ENCODE results near the gene RSBN1L.

Gene RSBN1L

DNA sequence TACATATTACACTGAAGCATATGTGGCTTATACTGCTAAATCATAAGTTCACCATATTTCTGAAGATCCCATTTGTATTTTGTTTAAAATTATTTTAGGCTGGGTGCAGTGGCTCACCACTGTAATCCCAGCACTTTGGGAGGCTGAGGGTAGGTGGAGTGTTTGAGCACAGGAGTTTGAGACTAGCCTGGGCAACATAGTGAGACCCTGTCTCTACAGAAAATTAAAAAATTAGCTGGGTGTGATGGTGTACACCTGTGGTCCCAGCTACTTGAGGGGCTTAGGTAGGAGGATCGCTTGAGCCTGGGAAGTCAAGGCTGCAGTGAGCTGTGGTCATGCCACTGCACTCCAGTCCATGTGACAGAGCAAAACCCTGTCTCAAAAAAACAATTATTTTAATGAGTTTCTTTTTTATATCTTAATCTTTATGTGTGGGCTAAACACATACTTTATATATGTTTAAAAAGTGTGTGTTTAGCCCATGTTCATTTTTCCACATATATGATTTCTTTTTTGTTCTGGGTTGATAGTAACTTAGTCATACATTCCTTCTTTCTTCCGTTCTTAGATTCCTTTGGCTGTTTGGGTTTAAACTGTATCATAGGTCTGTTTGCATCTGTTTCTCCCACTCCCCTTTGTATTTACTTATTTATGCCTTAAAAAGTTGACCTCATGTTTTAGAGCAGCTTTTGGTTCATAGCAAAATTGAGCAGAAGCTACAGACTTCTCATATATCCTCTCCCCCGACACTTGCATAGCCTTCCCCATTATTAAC, 33.5 kb downstream of the RSBN1L start:
- DNase-seq, result no peak
- TF ChIP-seq GATA1 (IDR thresholded peaks at IDR 0.05; ENCODE audit: low read depth, low read length), result no peak

DNA sequence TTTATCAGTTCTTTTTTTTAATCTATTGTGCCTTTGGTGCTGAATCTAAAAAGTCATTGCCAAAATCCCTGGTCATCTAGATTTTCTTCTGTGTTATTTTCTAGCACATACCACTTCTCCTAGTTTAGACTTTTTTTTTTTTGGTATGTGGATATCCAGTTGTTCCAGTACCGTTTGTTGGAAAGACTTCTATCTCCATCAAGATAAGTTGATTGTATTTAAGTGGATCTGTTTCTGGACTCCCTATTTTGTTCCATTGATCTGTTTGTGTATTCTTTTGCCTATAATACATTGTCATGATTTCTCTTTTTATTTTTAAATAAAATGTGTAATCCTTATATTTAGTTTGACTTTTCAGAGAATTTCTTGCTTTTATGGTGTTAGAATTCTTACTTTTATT, 35.5 kb downstream of the RSBN1L start:
- no peak for DNase-seq
- TF ChIP-seq GATA1 (IDR thresholded peaks at IDR 0.05; ENCODE audit: low read depth, low read length) (no peak), POLR2A (IDR thresholded peaks at IDR 0.05; ENCODE audit: low read length) (no peak)

DNA sequence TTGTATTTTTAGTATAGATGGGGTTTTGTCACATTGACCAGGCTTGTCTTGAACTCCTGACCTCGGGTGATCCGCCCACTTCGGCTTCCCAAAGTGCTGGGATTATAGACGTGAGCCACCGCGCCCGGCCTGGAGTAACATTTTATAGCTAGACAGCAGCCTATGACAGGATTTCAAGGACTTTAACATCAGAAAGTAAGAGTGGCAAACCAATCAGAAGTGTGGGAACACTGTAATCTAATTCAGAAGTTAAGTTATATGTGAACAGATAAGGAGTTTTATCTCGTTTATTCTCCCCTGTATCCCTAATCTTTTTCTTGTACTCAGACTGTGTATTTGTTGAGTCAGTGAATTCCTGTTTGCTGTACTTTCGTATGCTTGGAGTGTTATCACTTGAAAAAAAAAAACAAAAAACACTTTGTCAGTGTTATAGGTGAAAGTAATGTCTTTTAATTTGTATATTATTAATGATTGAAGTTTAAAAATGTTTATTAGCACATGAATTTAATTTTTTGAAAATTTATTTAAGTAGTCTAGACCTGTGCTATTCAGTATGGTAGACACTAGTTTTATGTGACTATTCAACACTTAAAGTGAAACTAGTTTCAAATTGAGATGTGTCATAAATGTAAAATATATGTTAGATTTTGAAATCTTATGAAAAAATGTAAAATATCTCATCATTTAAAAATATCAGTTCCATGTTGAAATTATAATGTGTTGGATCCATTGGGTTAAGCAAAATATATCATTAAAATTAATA, 38.6 kb downstream of the RSBN1L start:
- no peak for TF ChIP-seq POLR2A (IDR thresholded peaks at IDR 0.05; ENCODE audit: low read length)
- no peak for TF ChIP-seq GATA1 (IDR thresholded peaks at IDR 0.05; ENCODE audit: low read depth, low read length)
- DNase-seq, result peak; percentile 10 to 27

DNA sequence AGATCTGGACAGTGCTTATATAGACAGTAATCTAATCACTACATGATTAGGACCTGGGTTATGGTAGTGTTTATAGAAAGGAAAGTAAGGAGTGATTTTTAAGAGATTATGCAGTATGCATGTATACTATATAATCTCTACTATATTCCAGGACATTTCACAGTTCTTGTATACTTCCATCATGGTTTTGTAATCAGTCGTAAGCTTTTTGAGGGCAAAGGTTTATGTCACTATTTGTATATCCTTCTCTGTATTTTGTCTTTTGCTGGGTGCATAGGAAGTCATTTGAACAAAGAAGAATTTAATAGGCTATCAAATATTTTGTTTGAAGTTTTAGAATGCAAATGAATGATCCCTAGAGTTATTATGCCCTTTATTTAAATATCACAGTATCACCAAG, 39.2 kb downstream of the RSBN1L start:
- TF ChIP-seq GATA1 (IDR thresholded peaks at IDR 0.05; ENCODE audit: low read depth, low read length) (no peak), POLR2A (IDR thresholded peaks at IDR 0.05; ENCODE audit: low read length) (no peak)
- no peak for DNase-seq

DNA sequence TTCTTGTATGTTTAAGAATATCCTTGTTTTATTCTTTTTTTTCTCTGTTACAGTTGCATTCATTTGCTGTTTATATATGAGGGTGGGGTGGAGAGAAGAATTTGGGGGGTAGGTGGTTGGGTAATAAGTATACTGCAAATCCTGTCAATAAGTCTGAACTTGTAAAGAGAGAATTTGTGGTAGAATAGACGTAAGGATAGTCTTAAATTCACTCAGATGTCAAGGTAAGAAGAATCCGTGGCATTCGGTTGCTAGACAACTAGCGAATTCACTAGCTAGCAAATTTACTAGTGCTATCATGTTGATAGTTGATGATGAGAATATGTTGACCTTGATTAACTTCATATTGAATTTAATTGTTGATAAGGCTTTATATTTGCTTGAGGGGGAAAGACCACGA, 40.7 kb downstream of the RSBN1L start:
- TF ChIP-seq GATA1 (IDR thresholded peaks at IDR 0.05; ENCODE audit: low read depth, low read length), result no peak
- TF ChIP-seq POLR2A (IDR thresholded peaks at IDR 0.05; ENCODE audit: low read length), result no peak
- no peak for DNase-seq

DNA sequence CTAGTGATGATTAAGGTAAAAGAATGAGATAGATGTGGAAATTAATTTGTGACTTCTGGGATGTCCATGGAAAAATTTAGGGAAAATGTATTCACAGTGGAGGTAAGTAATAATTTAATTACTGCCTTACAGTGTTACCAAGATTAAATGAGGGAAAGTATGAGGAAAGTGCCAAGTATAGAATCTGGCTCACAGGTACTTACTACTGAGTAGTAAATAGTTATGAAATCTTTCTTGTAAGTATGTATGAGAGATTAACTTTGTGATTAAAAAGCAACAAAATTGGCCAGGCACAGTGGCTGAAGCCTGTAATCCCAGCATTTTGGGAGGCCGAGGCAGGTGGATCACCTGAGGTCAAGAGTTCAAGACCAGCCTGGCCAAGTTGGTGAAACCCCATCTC, 42.1 kb downstream of the RSBN1L start:
- TF ChIP-seq GATA1 (IDR thresholded peaks at IDR 0.05; ENCODE audit: low read depth, low read length) (no peak), POLR2A (IDR thresholded peaks at IDR 0.05; ENCODE audit: low read length) (no peak)
- DNase-seq, result no peak

DNA sequence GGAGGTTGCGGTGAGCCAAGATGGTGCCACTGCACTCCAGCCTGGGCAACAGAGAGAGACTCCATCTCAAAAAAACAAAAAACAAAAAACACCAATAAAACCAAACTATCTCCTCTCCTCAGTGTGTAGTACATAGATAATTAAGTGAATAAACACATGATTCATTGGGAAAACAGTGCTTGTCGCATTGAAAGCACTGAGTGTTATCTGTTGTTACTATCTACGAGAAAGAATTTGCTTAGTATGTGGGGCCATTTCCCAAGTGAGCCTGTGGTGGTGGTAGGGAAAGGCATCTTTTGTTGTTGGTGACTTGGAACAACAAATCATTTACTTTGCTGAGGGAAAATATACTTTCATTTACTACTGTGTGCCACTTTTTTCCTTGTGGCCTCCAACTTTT, 42.6 kb downstream of the RSBN1L start:
- no peak for DNase-seq
- TF ChIP-seq GATA1 (IDR thresholded peaks at IDR 0.05; ENCODE audit: low read depth, low read length), result no peak
- no peak for TF ChIP-seq POLR2A (IDR thresholded peaks at IDR 0.05; ENCODE audit: low read length)

DNA sequence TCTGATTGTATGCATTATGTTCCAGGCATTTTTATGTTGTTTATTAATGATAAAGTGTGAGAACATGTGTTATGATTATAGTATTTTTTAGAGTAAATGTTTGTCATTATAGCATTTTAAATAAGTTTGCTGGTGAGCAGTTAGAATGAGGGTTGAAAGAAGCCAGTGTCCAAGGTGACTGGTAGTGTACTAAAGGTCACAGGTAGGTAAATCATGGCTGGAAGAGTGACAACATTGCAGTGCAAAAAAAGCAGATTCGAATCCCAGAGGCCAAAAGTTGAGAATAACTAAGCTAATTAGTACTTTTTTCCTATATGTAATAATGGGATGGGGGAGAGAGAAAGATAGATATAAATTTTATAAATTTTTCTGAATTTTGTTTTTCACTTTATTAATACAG, 44.0 kb downstream of the RSBN1L start:
- DNase-seq, result no peak
- TF ChIP-seq GATA1 (IDR thresholded peaks at IDR 0.05; ENCODE audit: low read depth, low read length) (no peak), POLR2A (IDR thresholded peaks at IDR 0.05; ENCODE audit: low read length) (no peak)

DNA sequence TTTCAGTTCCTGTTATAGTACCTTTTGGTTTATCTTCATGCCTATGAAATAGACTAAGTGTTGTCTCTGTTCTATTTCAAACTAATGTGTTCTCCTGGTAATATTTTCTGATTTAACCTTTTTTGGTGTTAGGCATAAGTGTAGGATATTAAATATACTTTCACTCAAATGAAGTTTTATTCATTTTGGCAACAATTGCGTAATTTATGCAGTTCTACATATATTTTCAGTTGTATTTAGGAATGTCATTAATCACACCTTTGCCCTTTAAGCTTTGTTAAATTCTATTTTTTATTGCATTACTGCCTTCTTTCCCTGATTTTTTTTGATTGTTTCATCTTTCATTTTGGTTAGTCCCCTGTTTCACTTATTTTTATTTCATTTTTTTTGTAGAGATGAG, 47.3 kb downstream of the RSBN1L start:
- DNase-seq, result no peak
- TF ChIP-seq POLR2A (IDR thresholded peaks at IDR 0.05; ENCODE audit: low read length), result no peak
- no peak for TF ChIP-seq GATA1 (IDR thresholded peaks at IDR 0.05; ENCODE audit: low read depth, low read length)

DNA sequence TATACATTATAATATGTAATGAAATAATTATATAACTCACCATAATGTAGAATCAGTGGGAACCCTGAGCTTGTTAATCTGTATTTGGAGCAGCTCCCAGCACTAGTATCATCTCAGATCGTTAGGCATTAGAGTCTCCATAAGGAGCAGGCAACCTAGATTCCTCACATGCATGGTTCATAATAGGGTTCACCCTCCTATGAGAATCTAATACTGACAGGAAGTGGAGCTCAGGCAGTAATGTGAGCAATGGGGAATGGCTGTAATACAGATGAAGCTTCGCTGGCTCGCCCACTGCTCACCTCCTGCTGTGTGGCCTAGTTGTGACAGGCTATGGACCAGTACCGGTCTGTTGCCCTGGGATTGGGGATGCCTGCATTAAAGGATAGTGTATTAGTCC, 49.5 kb downstream of the RSBN1L start:
- no peak for TF ChIP-seq GATA1 (IDR thresholded peaks at IDR 0.05; ENCODE audit: low read depth, low read length)
- no peak for TF ChIP-seq POLR2A (IDR thresholded peaks at IDR 0.05; ENCODE audit: low read length)
- no peak for DNase-seq

DNA sequence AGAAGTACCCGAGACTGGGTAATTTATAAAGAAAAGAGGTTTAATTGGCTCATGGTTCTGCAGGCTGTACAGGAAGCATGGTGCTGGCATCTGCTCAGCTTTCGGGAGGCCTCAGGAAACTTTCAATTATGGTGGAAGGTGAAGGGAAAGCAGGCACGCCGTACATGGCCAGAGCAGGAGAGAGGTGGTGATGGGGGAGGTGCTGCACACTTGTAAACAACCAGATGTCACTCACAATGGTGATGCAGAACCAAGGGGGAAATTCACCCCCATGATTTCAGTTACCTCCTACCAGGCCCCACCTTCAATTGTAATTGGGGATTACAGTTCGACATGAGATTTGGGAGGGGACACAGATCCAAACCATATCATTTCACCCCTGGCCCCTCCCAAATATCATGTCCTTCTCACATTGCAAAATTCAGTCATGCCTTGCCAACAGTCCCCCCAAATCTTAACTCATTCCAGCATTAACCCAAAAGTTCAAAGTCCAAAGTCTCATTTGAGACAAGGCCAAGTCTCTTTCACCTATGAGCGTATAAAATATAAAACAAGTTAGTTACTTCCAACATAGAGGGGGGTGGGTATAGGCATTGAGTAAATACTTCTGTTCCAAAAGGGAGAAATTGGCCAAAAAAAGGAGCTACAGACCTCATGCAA, 50.0 kb downstream of the RSBN1L start:
- TF ChIP-seq POLR2A (IDR thresholded peaks at IDR 0.05; ENCODE audit: low read length), result no peak
- no peak for DNase-seq

DNA sequence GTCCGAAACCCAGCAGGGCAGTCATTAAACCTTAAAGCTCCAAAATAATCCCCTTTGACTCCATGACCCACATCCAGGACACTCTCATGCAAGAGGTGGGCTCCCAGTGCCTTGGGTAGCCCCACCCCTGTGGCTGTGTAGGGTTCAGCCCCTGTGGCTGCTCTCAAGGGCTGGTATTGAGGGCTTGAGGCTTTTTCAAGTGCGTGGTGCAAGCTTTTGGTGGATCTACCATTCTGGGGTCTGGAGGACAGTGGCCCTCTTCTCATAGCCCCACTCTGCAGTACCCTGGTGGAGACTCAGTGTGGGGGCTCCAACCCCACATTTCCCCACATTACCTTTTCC, 50.5 kb downstream of the RSBN1L start:
- TF ChIP-seq POLR2A (IDR thresholded peaks at IDR 0.05; ENCODE audit: low read length) (no peak), GATA1 (IDR thresholded peaks at IDR 0.05; ENCODE audit: low read depth, low read length) (no peak)
- no peak for DNase-seq

DNA sequence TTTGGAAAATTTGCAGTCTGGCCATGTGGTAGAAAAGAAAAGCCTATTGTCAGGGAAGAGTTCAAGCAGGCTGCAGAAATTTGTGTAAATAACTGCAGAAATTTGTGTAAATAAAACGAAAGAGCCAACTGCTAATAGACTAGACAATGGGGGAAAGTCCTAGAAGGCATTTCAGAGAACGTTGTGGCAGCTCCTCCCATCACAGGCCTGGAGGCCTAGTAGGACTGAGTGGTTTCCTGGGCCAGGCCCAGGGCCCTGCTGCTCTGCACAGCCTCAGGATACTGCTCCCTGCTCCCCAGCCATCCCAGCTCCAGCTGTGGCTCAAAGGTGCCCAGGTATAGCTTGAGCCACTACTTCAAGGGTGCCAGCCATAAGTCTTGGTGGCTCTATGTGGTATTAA, 50.9 kb downstream of the RSBN1L start:
- no peak for DNase-seq
- TF ChIP-seq GATA1 (IDR thresholded peaks at IDR 0.05; ENCODE audit: low read depth, low read length) (no peak), POLR2A (IDR thresholded peaks at IDR 0.05; ENCODE audit: low read length) (no peak)

DNA sequence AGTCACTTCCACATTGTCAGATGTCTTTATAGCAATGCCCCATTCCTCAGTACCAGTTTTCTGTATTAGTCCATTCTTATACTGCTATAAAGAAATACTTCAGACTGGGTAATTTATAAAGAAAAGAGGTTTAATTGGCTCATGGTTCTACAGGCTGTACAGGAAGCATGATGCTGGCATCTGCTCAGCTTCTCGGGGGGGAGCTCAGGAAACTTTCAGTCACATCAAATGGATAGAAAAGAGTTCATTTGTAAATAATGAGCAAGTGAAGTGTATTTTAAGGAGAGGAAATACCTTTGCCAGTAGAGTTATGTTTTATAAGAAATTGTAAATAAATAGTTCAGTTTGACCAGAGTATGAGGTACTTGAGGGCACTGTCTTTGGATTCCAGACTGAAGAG, 51.5 kb downstream of the RSBN1L start:
- no peak for DNase-seq
- TF ChIP-seq POLR2A (IDR thresholded peaks at IDR 0.05; ENCODE audit: low read length) (no peak), GATA1 (IDR thresholded peaks at IDR 0.05; ENCODE audit: low read depth, low read length) (no peak)

DNA sequence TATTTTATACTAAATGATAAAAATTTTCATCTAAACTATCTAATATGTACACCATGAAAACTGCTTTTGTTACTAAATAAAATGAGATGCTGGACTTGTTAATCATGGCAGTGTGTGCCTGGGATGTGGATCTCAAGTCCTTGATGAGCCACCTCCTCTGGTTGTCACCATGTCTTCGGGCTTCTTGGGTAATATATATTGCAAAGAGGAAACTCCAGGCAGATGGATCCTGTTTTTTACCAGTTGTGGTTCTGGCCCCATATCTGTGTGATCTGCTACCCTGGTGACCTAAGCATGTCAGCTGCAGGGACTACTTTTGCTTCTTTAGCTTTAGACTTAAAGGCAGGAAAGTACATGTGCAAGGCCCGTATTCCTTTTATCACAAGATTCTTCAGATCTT, 55.8 kb downstream of the RSBN1L start:
- peak; percentile 74 to 77 for DNase-seq

More for the DNA sequence above, 55.8 kb downstream of the RSBN1L start:
- no peak for TF ChIP-seq POLR2A (IDR thresholded peaks at IDR 0.05; ENCODE audit: low read length)
- TF ChIP-seq GATA1 (IDR thresholded peaks at IDR 0.05; ENCODE audit: low read depth, low read length), result no peak
